SH-SY5Y (cell line): ENCODE measurements around the gene RAB3C.

Experiments used
- GATA2 ChIP-seq: IDR thresholded peaks from 2 replicates; pipeline ENCODE4 v1.6.1; 2011; ENCODE audit warnings: mild to moderate bottlenecking, low read depth, low read length
- GATA3 ChIP-seq: IDR thresholded peaks from 2 replicates; pipeline ENCODE4 v1.6.1; 2011; ENCODE audit warnings: low read depth, mild to moderate bottlenecking, low read length, moderate library complexity

- TF ChIP-seq GATA3 (no peak), GATA2 (no peak)
Observed at GRCh38 chr5:58794875-58795274, 212.0 kb downstream of the RAB3C start.
